Panc1 (cell line): ENCODE data around the gene DCAF11.

ENCODE experiments used
- POLR2AphosphoS5 ChIP-seq: IDR thresholded peaks from 2 replicates; pipeline ENCODE4 v1.6.1; 2012; ENCODE audit warnings: mild to moderate bottlenecking, low read depth, low read length, moderate library complexity
- TCF7L2 ChIP-seq: IDR thresholded peaks from 2 replicates; pipeline ENCODE4 v1.6.1; 2011; ENCODE audit warnings: mild to moderate bottlenecking, low read depth, low read length, inconsistent platforms
- TF ChIP-seq, protein P1 (sequence below): fragments of 450-650 bp; IDR thresholded peaks from 2 replicates; pipeline ENCODE4 v1.5.1; 2017; ENCODE audit warnings: mild to moderate bottlenecking

DNA sequence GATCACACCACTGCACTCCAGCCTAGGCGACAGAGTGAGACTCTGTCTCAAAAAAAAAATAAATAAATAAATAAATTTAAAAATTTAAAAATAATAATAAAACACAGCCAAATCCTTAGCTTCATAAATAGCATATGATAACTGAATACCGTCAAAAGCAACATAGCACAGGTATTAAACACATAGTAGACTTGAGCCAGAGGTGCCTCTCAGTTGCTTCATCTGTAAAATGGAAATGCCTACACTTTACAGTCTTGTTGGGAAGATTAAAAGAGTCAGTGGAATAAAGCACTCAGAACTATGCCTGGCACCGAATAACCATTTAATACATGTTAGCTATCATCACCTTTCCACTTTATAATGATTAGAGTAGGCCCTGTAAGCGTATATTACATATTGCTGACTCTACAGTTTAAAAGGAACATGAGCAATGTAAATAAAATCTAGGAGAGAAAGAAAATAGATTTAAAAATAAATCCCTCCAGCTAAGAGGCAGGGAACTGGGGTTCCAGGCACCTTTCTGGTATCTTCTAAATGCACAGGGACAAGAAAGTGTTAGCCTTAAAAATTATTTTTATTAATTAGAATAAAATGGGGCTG, 7.8 kb upstream of the DCAF11 start:
- TF ChIP-seq TCF7L2 (no peak), POLR2AphosphoS5 (no peak)
- TF ChIP-seq, protein P1, sequence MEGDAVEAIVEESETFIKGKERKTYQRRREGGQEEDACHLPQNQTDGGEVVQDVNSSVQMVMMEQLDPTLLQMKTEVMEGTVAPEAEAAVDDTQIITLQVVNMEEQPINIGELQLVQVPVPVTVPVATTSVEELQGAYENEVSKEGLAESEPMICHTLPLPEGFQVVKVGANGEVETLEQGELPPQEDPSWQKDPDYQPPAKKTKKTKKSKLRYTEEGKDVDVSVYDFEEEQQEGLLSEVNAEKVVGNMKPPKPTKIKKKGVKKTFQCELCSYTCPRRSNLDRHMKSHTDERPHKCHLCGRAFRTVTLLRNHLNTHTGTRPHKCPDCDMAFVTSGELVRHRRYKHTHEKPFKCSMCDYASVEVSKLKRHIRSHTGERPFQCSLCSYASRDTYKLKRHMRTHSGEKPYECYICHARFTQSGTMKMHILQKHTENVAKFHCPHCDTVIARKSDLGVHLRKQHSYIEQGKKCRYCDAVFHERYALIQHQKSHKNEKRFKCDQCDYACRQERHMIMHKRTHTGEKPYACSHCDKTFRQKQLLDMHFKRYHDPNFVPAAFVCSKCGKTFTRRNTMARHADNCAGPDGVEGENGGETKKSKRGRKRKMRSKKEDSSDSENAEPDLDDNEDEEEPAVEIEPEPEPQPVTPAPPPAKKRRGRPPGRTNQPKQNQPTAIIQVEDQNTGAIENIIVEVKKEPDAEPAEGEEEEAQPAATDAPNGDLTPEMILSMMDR = no peak
